Activated naive CD8-positive, alpha-beta T cell (primary cell): ENCODE results near the gene DMD.

Experiments used
- H3K27ac Mint-ChIP-seq: one replicate; pipeline ENCODE4 v1.8.0; 2021; ENCODE audit warnings: mixed read lengths
- H3K27me3 Mint-ChIP-seq: one replicate; pipeline ENCODE4 v1.8.0; 2021; ENCODE audit warnings: mixed read lengths
- H3K36me3 Mint-ChIP-seq: one replicate; pipeline ENCODE4 v1.8.0; 2021; ENCODE audit warnings: mixed read lengths
- H3K4me1 Mint-ChIP-seq: one replicate; pipeline ENCODE4 v1.8.0; 2021; ENCODE audit warnings: low read depth, mixed read lengths
- H3K4me3 Mint-ChIP-seq: one replicate; pipeline ENCODE4 v1.8.0; 2021; ENCODE audit warnings: mild to moderate bottlenecking, mixed read lengths
- H3K9me3 Mint-ChIP-seq: one replicate; pipeline ENCODE4 v1.8.0; 2021; ENCODE audit warnings: low read depth, mixed read lengths

The DMD gene

DNA sequence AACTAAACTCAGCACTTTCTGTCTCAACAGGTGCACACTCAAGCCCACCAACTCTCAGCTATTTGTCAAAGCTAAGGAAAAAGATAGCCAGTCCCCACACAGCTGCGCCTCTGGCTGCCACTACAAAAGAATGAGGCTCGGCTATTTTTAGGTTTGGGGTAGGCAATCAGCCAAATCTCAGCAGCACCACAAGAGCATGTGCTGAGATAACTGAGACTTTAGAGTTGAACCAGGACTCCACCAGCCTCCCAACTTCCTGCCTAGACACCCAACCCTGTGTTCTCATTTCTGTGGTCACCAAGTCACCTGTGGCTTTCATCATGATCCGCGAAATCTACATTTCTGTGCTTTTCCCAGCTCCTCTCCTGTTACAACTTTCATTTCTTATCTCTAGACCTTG lies 28.0 kb downstream of the DMD start:
- no peaks in the 10 kb centered on the region for H3K9me3 Mint-ChIP-seq
- H3K27ac Mint-ChIP-seq: no peak overlapping the region
- no peaks in the 10 kb centered on the region for H3K4me1 Mint-ChIP-seq
- H3K27me3 Mint-ChIP-seq: no peaks in the 10 kb centered on the region
- no peak overlapping the region for H3K4me3 Mint-ChIP-seq
- no peaks in the 10 kb centered on the region for H3K36me3 Mint-ChIP-seq

GRCh38 chrX:33178690-33179089 lies 32.7 kb downstream of the DMD start:
- Mint-ChIP-seq H3K36me3 (no peaks in the 10 kb centered on the region), H3K27me3 (no peaks in the 10 kb centered on the region), H3K4me1 (no peaks in the 10 kb centered on the region), H3K27ac (no peak overlapping the region), H3K9me3 (no peaks in the 10 kb centered on the region), H3K4me3 (no peak overlapping the region)

DNA sequence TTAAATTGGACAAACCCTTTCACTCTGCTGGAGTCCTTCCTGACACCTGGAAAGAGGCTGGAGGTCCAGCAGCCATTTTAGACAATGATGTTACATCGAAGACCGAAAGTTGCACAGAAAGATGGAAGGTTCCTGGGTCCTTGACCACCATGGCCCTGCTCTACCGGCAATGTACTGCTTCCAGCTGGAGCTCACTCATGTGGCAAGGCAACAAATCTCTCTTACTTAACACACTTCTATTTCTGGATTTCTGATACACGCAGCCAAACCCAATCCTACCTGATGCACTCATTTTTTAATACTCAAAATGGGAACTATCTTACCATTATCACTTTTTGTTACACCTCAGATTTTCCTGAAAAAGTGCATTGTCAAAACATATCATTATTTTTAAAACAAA lies 33.1 kb downstream of the DMD start:
- Mint-ChIP-seq H3K9me3 (no peaks in the 10 kb centered on the region), H3K4me3 (no peak overlapping the region), H3K4me1 (no peaks in the 10 kb centered on the region), H3K27me3 (no peaks in the 10 kb centered on the region), H3K27ac (no peak overlapping the region), H3K36me3 (no peaks in the 10 kb centered on the region)

DNA sequence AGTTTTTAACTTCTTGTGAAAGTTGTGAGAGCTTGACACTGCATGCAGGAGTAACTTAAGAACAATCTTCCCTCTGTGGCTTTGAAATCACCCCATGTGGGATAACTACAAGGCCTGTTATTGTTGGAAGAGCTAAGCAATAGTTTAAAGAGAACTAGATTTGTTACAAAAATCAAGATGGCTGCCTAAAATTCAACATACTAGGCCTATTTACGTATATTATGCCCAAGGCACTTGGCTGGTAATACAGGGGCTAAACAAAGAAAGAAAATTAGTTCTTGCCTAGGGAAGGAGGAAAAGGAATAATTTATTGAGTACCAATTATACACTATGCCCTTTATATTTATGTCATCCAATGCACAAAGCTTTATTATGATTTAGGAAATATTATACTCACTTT lies 36.1 kb downstream of the DMD start:
- H3K9me3 Mint-ChIP-seq: no peaks in the 10 kb centered on the region
- no peak overlapping the region for H3K4me3 Mint-ChIP-seq
- H3K4me1 Mint-ChIP-seq: no peaks in the 10 kb centered on the region
- no peaks in the 10 kb centered on the region for H3K36me3 Mint-ChIP-seq
- H3K27me3 Mint-ChIP-seq: no peaks in the 10 kb centered on the region
- H3K27ac Mint-ChIP-seq: no peak overlapping the region

- H3K27me3 Mint-ChIP-seq: no peaks in the 10 kb centered on the region
- H3K27ac Mint-ChIP-seq: no peak overlapping the region
- no peaks in the 10 kb centered on the region for H3K9me3 Mint-ChIP-seq
- H3K36me3 Mint-ChIP-seq: no peaks in the 10 kb centered on the region
- no peaks in the 10 kb centered on the region for H3K4me1 Mint-ChIP-seq
- H3K4me3 Mint-ChIP-seq: no peak overlapping the region
These were observed 40.3 kb downstream of the DMD start for GRCh38 chrX:33171041-33171440.

GRCh38 chrX:33161829-33162228 lies 49.5 kb downstream of the DMD start:
- Mint-ChIP-seq H3K4me1 (no peaks in the 10 kb centered on the region), H3K27ac (no peak overlapping the region), H3K4me3 (no peak overlapping the region), H3K36me3 (no peaks in the 10 kb centered on the region), H3K27me3 (no peaks in the 10 kb centered on the region), H3K9me3 (no peaks in the 10 kb centered on the region)

- Mint-ChIP-seq H3K9me3 (no peaks in the 10 kb centered on the region), H3K36me3 (no peaks in the 10 kb centered on the region), H3K27me3 (no peaks in the 10 kb centered on the region), H3K4me1 (no peaks in the 10 kb centered on the region), H3K27ac (no peak overlapping the region), H3K4me3 (no peak overlapping the region)
These were observed 51.1 kb downstream of the DMD start for GRCh38 chrX:33160273-33160672.

DNA sequence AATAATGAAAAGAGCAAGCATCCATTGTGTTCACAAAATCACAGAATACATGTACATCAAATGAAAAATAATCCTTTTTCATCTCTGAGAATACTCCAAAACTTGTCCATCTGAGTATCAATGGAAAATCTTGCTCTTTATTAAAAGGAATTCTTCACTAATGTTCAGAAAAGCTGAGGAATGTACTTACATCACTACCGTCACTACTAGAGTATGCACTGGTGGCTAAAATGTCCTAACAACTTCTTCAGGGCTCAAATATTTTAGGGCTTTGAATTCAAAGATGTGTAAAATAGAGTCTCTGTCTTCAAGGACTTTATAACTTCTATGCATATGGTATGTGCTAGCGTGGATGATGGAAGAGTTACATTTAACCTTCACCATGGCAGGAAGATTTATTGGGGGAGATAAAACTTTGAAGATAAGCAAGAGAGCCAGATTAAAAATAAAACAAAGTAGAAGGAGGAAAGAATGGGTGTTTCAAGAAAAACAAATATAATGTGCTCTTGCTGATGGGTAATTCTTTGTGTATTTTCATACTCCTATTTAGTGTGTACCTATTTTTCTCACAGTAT lies 55.1 kb downstream of the DMD start:
- Mint-ChIP-seq H3K9me3 (no peaks in the 10 kb centered on the region), H3K27me3 (no peaks in the 10 kb centered on the region), H3K27ac (no peak overlapping the region), H3K36me3 (no peaks in the 10 kb centered on the region), H3K4me1 (no peaks in the 10 kb centered on the region), H3K4me3 (no peak overlapping the region)

DNA sequence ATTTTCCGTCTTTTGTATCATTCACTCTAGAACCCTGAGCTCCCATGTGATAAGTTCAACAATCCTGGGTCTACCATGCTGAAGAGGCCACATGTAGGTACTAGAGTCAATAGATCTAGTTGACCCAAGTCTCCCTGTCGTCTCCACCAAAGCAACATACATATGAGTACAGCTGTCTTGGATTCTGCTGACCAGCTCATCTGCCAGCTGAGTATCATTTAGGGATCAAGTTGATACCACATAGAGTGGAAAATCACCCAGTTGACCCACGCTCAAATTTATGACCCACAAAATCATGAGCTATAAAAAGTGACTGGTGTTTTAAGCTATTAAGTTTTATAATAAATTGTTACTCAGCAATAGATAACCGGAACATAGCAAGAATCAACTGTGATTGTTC lies 61.8 kb downstream of the DMD start:
- Mint-ChIP-seq H3K4me1 (no peaks in the 10 kb centered on the region), H3K27me3 (no peaks in the 10 kb centered on the region), H3K9me3 (no peaks in the 10 kb centered on the region), H3K4me3 (no peak overlapping the region), H3K27ac (no peak overlapping the region), H3K36me3 (no peaks in the 10 kb centered on the region)

DNA sequence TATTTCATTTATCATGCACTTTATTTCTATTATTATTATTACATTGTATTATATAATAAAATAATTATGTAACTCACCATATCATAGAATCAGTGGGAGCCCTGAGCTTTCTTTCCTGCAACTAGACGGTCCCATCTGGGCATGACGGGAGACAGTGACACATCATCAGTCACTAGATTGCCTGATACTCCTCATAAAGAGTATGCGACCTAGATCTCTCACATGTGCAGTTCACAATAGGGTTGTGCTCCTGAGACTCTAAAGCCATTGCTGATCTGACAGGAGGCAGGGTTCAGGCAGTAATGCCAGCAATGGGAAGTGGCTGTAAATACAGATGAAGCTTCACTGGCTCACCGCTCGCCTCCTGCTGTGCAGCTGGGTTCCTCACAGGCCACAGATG lies 62.3 kb downstream of the DMD start:
- no peaks in the 10 kb centered on the region for H3K4me1 Mint-ChIP-seq
- H3K27me3 Mint-ChIP-seq: no peaks in the 10 kb centered on the region
- H3K4me3 Mint-ChIP-seq: no peak overlapping the region
- no peaks in the 10 kb centered on the region for H3K36me3 Mint-ChIP-seq
- H3K27ac Mint-ChIP-seq: no peak overlapping the region
- no peaks in the 10 kb centered on the region for H3K9me3 Mint-ChIP-seq

- Mint-ChIP-seq H3K4me1 (no peaks in the 10 kb centered on the region), H3K27me3 (no peaks in the 10 kb centered on the region), H3K4me3 (no peak overlapping the region), H3K27ac (no peak overlapping the region), H3K36me3 (no peaks in the 10 kb centered on the region), H3K9me3 (no peaks in the 10 kb centered on the region)
These were observed 69.0 kb downstream of the DMD start for GRCh38 chrX:33142331-33142730.

- no peak overlapping the region for H3K27ac Mint-ChIP-seq
- no peaks in the 10 kb centered on the region for H3K36me3 Mint-ChIP-seq
- no peaks in the 10 kb centered on the region for H3K27me3 Mint-ChIP-seq
- no peaks in the 10 kb centered on the region for H3K4me1 Mint-ChIP-seq
- H3K4me3 Mint-ChIP-seq: no peak overlapping the region
- H3K9me3 Mint-ChIP-seq: no peaks in the 10 kb centered on the region
These were observed 72.6 kb downstream of the DMD start for GRCh38 chrX:33138677-33139249.

DNA sequence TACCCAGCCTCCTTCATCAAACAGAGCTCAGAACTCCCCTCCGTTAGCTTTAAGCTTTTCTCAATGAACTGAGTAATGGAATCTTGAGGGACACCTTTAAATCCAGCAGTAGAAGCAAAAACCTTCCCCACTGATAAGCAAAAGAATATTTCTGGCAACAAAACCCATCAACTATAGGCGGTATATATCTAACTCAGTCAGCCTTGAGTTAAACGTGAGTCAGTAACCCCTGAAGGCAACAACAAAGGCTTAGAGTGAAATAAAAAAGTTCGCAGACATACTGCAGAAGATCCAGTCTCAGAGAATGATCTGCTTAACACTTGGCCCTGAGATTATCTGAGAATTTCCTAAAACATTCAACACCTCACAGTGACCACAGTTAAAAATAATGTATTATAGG lies 77.2 kb downstream of the DMD start:
- Mint-ChIP-seq H3K9me3 (no peaks in the 10 kb centered on the region), H3K4me3 (no peak overlapping the region), H3K27me3 (no peaks in the 10 kb centered on the region), H3K4me1 (no peaks in the 10 kb centered on the region), H3K36me3 (no peaks in the 10 kb centered on the region), H3K27ac (no peak overlapping the region)

GRCh38 chrX:33133320-33133719 lies 78.0 kb downstream of the DMD start:
- Mint-ChIP-seq H3K4me3 (no peak overlapping the region), H3K4me1 (no peaks in the 10 kb centered on the region), H3K27ac (no peak overlapping the region), H3K36me3 (no peaks in the 10 kb centered on the region), H3K27me3 (no peaks in the 10 kb centered on the region), H3K9me3 (no peaks in the 10 kb centered on the region)

GRCh38 chrX:33132569-33132968 lies 78.8 kb downstream of the DMD start:
- Mint-ChIP-seq H3K27ac (no peak overlapping the region), H3K27me3 (no peaks in the 10 kb centered on the region), H3K36me3 (no peaks in the 10 kb centered on the region), H3K9me3 (no peaks in the 10 kb centered on the region), H3K4me1 (no peaks in the 10 kb centered on the region), H3K4me3 (no peak overlapping the region)

GRCh38 chrX:33129607-33130006 lies 81.7 kb downstream of the DMD start:
- Mint-ChIP-seq H3K36me3 (no peaks in the 10 kb centered on the region), H3K4me1 (no peaks in the 10 kb centered on the region), H3K27me3 (no peaks in the 10 kb centered on the region), H3K27ac (no peak overlapping the region), H3K9me3 (no peaks in the 10 kb centered on the region), H3K4me3 (no peak overlapping the region)
